RKO (cell line): ENCODE measurements around the gene TMEM97.

Experiments
- DNase-seq: peaks from one replicate; pipeline ENCODE4 v3.0.0-alpha.2; 2016; ENCODE audit warnings: low spot score

Gene TMEM97

GRCh38 chr17:28317099-28317965 is 1.7 kb upstream of the TMEM97 start:
- DNase-seq: no peak

GRCh38 chr17:28317966-28318758 is 838 bp upstream of the TMEM97 start:
- peak; percentile 26 for DNase-seq

- peak; percentile 49 for DNase-seq
Measured at GRCh38 chr17:28319598-28319935, 567 bp downstream of the TMEM97 start.

GRCh38 chr17:28320215-28321061 is 1.4 kb downstream of the TMEM97 start:
- no peak for DNase-seq

GRCh38 chr17:28324267-28324745 is 5.3 kb downstream of the TMEM97 start:
- no peak for DNase-seq

GRCh38 chr17:28324781-28325180 is 5.8 kb downstream of the TMEM97 start:
- no peak for DNase-seq

- no peak for DNase-seq
Measured at GRCh38 chr17:28325211-28325610, 6.2 kb downstream of the TMEM97 start.

GRCh38 chr17:28326114-28326513 is 7.1 kb downstream of the TMEM97 start:
- no peak for DNase-seq

GRCh38 chr17:28327031-28327607 is 8.1 kb downstream of the TMEM97 start:
- no peak for DNase-seq

GRCh38 chr17:28327709-28328108 is 8.7 kb downstream of the TMEM97 start:
- no peak for DNase-seq

GRCh38 chr17:28328325-28328724 is 9.3 kb downstream of the TMEM97 start:
- DNase-seq: no peak

- no peak for DNase-seq
Measured at GRCh38 chr17:28330671-28331070, 11.7 kb downstream of the TMEM97 start.

GRCh38 chr17:28331891-28332420 is 13.0 kb downstream of the TMEM97 start:
- DNase-seq: no peak

GRCh38 chr17:28333083-28333746 is 14.2 kb downstream of the TMEM97 start:
- DNase-seq: no peak

GRCh38 chr17:28334171-28334570 is 15.2 kb downstream of the TMEM97 start:
- no peak for DNase-seq

- no peak for DNase-seq
Measured at GRCh38 chr17:28334666-28335200, 15.7 kb downstream of the TMEM97 start.

- peak; percentile 100 for DNase-seq
Measured at GRCh38 chr17:28335201-28335958, 16.4 kb downstream of the TMEM97 start, which contains the start of the genes IFT20 and TNFAIP1. TSS of gene IFT20 (minus strand) at chr17:28335472. CDS start at chr17:28331985, 3,487 bp downstream. TSS of gene TNFAIP1 (plus strand) at chr17:28335761. CDS start at chr17:28339522, 3,761 bp downstream.

GRCh38 chr17:28335959-28336871 is 17.2 kb downstream of the TMEM97 start:
- DNase-seq: peak; percentile 87
